MM.1S (cell line): ENCODE results near the gene TPSAB1.

Experiments used
- DNase-seq: peaks from one replicate; pipeline ENCODE4 v3.0.0-alpha.2; 2015
- H2AFZ ChIP-seq: fragments of 300-600 bp; sonication (generic); 2 replicates; pipeline ENCODE4 v1.6.0; 2016; ENCODE audit warnings: antibody characterized with exemption, low read length
- H3F3A ChIP-seq: fragments of 300-600 bp; sonication (generic); 2 replicates; pipeline ENCODE4 v1.6.1; 2016; ENCODE audit warnings: mild to moderate bottlenecking, antibody characterized with exemption, low read length, moderate library complexity, mixed read lengths; ENCODE audit not compliant: insufficient read depth
- H3K27ac ChIP-seq: fragments of 300-600 bp; sonication (generic); 2 replicates; pipeline ENCODE4 v1.5.1; 2016; ENCODE audit warnings: mild to moderate bottlenecking, low read length
- H3K27me3 ChIP-seq: fragments of 300-600 bp; sonication (generic); replicated peaks from 2 replicates; pipeline ENCODE4 v1.6.0; 2016; ENCODE audit warnings: low read length; ENCODE audit not compliant: insufficient read depth
- H3K36me3 ChIP-seq: fragments of 300-600 bp; sonication (generic); replicated peaks from 2 replicates; pipeline ENCODE4 v1.6.1; 2016; ENCODE audit warnings: mild to moderate bottlenecking, low read length, mixed read lengths; ENCODE audit not compliant: insufficient read depth
- H3K4me1 ChIP-seq: fragments of 300-600 bp; sonication (generic); 2 replicates; pipeline ENCODE4 v1.6.1; 2016; ENCODE audit warnings: low read length, mixed read lengths
- H3K4me2 ChIP-seq: fragments of 300-600 bp; sonication (generic); 2 replicates; pipeline ENCODE4 v1.6.0; 2016; ENCODE audit warnings: low read depth, low read length
- H3K4me3 ChIP-seq: fragments of 300-600 bp; sonication (generic); 2 replicates; pipeline ENCODE4 v1.5.1; 2016; ENCODE audit warnings: low read length, mixed read lengths
- H3K79me2 ChIP-seq: fragments of 300-600 bp; sonication (generic); 2 replicates; pipeline ENCODE4 v1.6.1; 2016; ENCODE audit warnings: mixed run types, low read length, mixed read lengths
- H3K9ac ChIP-seq: fragments of 300-600 bp; sonication (generic); 2 replicates; pipeline ENCODE4 v1.6.1; 2016; ENCODE audit warnings: low read length, mixed read lengths
- H3K9me2 ChIP-seq: fragments of 300-600 bp; sonication (generic); replicated peaks from 2 replicates; pipeline ENCODE4 v1.6.1; 2016; ENCODE audit warnings: mild to moderate bottlenecking, low read length, mixed read lengths; ENCODE audit not compliant: insufficient read depth
- H3K9me3 ChIP-seq: fragments of 300-600 bp; sonication (generic); replicated peaks from 2 replicates; pipeline ENCODE4 v1.6.1; 2016; ENCODE audit warnings: mild to moderate bottlenecking, low read length, mixed read lengths; ENCODE audit not compliant: insufficient read depth
- H4K20me1 ChIP-seq: fragments of 300-600 bp; sonication (generic); 2 replicates; pipeline ENCODE4 v1.6.1; 2016; ENCODE audit warnings: mild to moderate bottlenecking, low read length, moderate library complexity, mixed read lengths; ENCODE audit not compliant: insufficient read depth
- EZH2 ChIP-seq: fragments of 300-600 bp; sonication (generic); optimal IDR thresholded peaks from 2 replicates; pipeline ENCODE3; 2017; ENCODE audit warnings: low read depth, mild to moderate bottlenecking, antibody characterized with exemption, low read length, mixed read lengths
- EZH2phosphoT487 ChIP-seq: fragments of 300-600 bp; sonication (generic); IDR thresholded peaks from 2 replicates; pipeline ENCODE4 v1.6.1; 2018; ENCODE audit warnings: antibody characterized with exemption, low read length
- TF ChIP-seq, protein P1 (sequence below): fragments of 300-600 bp; sonication (generic); IDR thresholded peaks from 2 replicates; pipeline ENCODE4 v1.5.1; 2016; ENCODE audit warnings: antibody characterized with exemption, low read length, mixed read lengths

Gene TPSAB1

DNA sequence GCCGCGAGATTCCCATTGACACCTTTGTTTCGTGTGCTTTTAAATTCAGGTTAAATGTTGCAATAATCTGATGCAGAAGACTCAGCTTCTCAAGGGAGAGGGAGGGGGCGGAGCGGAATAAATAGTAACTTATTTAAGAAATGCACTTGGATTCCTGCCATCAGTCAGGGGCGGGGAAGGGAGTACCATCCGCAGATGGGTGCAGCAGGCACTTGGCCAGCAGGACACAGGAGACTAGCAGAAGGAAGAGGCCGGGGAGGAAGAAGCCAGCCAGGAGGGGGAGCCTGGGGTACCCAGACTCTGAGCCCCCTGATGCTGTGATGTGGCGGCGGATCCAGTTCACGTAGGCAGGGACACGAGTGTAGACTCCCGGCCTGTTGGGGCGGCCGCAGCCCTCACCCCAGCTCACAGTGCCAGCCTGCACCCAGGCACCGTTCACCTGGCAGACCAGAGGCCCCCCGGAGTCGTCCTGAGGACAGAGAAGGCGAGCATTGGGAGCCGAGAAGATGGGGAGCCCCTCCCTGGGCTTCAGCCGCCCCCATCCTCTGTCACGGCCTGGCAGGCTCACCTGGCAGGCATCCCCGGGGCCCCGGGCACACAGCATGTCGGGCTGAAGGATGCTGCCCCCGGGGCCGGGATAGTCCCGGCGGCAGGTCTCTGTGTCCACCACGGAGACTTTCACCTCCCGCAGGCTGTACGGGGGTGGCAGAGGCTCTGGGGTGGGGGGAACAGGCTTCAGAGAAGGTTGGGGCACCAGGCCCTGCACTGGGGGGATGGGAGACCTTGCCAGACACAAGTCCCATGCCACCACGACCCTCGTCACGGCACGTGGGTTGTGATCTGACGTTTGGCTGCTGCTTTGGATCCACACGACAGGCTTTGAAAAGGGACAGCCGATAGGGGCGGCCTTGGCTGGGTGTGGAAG, 18.6 kb upstream of the TPSAB1 start:
- no peak overlapping the region for H3K4me2 ChIP-seq
- no peaks in the 10 kb centered on the region for H4K20me1 ChIP-seq
- no peak overlapping the region for H3K9ac ChIP-seq
- H3F3A ChIP-seq: no peaks in the 10 kb centered on the region
- H3K36me3 ChIP-seq: no peaks in the 10 kb centered on the region
- H3K27me3 ChIP-seq: peaks cover 93% of the 10 kb centered on the region
- H3K27ac ChIP-seq: no peak overlapping the region
- no peaks in the 10 kb centered on the region for H3K9me2 ChIP-seq
- no peak for TF ChIP-seq EZH2
- TF ChIP-seq EZH2phosphoT487: no peak; the same call in none of the 2 replicates
- TF ChIP-seq, protein P1, sequence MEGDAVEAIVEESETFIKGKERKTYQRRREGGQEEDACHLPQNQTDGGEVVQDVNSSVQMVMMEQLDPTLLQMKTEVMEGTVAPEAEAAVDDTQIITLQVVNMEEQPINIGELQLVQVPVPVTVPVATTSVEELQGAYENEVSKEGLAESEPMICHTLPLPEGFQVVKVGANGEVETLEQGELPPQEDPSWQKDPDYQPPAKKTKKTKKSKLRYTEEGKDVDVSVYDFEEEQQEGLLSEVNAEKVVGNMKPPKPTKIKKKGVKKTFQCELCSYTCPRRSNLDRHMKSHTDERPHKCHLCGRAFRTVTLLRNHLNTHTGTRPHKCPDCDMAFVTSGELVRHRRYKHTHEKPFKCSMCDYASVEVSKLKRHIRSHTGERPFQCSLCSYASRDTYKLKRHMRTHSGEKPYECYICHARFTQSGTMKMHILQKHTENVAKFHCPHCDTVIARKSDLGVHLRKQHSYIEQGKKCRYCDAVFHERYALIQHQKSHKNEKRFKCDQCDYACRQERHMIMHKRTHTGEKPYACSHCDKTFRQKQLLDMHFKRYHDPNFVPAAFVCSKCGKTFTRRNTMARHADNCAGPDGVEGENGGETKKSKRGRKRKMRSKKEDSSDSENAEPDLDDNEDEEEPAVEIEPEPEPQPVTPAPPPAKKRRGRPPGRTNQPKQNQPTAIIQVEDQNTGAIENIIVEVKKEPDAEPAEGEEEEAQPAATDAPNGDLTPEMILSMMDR: no peak
- no peaks in the 10 kb centered on the region for H3K79me2 ChIP-seq
- H2AFZ ChIP-seq: no peak overlapping the region
- H3K4me3 ChIP-seq: no peak overlapping the region
- H3K4me1 ChIP-seq: no peaks in the 10 kb centered on the region
- no peaks in the 10 kb centered on the region for H3K9me3 ChIP-seq
- no peak for DNase-seq

DNA sequence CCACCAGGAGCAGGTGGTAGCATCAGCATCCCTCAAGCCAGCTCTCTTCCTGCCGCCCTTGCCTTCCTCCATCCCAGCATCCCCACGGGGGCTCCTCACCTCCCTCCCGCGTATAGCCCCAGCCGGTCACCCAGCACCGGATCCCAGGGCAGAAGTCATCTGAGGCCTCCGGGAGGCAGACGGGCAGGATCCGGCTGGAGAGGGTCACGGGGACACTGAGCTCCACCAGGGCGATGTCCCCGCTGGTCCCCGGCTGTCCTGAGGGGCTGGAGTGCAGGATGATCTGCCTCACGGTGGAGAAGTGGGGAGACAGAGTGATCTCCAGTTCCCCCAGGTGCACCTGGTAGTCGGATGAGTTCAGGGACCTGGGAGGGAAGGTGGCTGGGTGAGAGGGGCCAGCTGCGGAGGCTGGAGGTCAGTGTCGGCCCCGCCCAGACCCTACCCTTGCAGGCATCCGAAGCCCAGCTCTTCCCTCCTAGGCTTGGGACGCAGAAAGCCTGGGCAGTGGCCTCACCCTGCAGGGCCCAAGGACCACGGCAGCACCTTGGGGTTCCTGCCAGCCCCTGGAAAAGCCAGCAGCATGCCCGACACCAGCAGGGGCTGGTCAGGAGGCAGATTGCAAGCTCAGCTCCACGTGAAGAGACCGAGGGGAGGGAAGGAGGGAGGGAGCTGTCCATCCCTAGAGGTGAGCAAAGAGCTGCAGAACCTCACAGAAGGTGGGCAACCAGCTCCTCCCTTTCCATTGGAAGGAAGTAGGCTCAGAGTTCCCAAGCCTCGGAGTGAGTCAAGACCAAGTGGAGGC, 17.8 kb upstream of the TPSAB1 start:
- H3K4me3 ChIP-seq: no peak overlapping the region
- no peaks in the 10 kb centered on the region for H4K20me1 ChIP-seq
- H3K36me3 ChIP-seq: no peaks in the 10 kb centered on the region
- peaks cover 87% of the 10 kb centered on the region for H3K27me3 ChIP-seq
- H3K27ac ChIP-seq: no peak overlapping the region
- no peaks in the 10 kb centered on the region for H3K79me2 ChIP-seq
- no peak overlapping the region for H2AFZ ChIP-seq
- H3K9me2 ChIP-seq: no peaks in the 10 kb centered on the region
- no peak for DNase-seq
- no peaks in the 10 kb centered on the region for H3K9me3 ChIP-seq
- TF ChIP-seq EZH2 (peak; percentile 59), EZH2phosphoT487 (no peak)
- TF ChIP-seq, protein P1: no peak
- H3K4me1 ChIP-seq: no peaks in the 10 kb centered on the region
- H3K9ac ChIP-seq: no peak overlapping the region
- H3K4me2 ChIP-seq: no peak overlapping the region
- no peaks in the 10 kb centered on the region for H3F3A ChIP-seq

DNA sequence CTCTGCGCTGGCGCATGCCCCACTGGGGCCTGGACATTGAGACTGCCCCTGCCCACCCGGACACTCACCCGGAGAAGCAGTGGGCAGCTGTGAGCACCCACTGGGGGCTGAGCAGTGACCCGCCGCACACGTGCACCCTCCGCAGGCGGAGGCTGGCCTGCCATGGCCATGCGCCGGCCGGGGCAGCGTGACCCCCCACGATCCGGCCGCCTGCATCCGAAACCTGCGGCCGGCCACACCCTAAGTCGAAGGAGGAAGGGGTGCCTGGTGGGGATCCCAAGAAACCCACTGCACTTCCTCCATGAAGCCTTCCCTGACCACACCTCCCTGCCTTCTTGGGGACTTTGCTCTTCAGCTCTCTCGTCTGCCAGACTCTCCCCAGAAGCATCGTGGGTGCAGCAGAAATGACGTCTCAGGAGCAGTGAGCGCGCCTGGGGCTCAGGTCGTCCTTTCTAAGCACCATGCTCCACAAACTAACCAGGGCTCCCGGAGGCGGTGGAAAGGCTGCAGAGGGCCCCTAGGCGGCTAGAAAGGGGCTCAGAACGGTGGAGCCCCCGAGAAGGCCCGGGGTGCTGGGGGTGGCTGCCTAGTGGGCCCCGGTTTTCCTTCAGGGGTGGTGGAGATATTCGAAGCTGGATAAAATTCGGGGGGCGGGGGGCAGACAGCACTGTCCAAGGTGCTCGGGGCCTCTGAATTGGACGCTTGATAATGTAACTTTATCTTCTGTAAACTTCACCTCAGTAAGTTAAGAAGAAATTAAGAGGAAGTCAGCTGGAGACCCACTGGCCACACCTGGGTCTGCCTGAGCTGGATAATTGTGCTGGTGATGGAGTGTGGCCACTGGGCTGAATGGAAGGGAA, 16.9 kb upstream of the TPSAB1 start:
- Histone ChIP-seq H3K36me3 (no peaks in the 10 kb centered on the region), H4K20me1 (no peaks in the 10 kb centered on the region), H2AFZ (no peak overlapping the region), H3K79me2 (no peaks in the 10 kb centered on the region), H3K9me3 (no peaks in the 10 kb centered on the region), H3K9me2 (no peaks in the 10 kb centered on the region), H3K27me3 (peaks cover 79% of the 10 kb centered on the region), H3F3A (no peaks in the 10 kb centered on the region), H3K9ac (no peak overlapping the region), H3K27ac (no peak overlapping the region), H3K4me1 (no peaks in the 10 kb centered on the region), H3K4me3 (no peak overlapping the region), H3K4me2 (no peak overlapping the region)
- no peak for DNase-seq
- TF ChIP-seq EZH2phosphoT487: no peak
- no peak for TF ChIP-seq EZH2
- TF ChIP-seq, protein P1: no peak
